AG08396 (cell line): ENCODE results near the gene EP400.

Experiments used
- DNase-seq: peaks from one replicate; pipeline ENCODE4 v3.0.0; 2012; ENCODE audit warnings: low spot score, mixed read lengths

The EP400 gene

GRCh38 chr12:132019891-132020290 lies 70.1 kb downstream of the EP400 start:
- DNase-seq = no peak

DNA sequence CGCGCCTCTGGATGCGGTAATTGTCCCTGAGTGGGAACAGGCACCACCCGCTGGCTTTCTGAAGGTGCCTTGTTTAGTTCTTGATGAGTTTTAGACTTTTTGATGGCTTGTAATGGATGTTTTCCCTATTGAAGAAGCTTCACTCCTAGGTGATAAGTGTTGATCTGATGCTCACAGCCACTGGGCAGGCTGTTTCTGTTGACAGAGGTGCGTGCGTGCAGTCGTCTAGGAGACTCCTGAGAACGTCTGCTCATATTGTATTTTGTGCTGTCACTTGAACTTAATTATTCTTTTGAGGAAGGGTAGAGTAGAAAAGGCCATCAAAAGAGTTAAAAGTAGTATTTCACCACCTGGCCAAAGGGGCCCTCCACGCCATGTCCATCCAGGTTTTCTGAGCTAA lies 70.5 kb downstream of the EP400 start:
- DNase-seq = no peak

- DNase-seq = no peak
These were observed 71.5 kb downstream of the EP400 start for GRCh38 chr12:132021031-132021871.

GRCh38 chr12:132021965-132022364 lies 72.2 kb downstream of the EP400 start:
- DNase-seq = no peak

DNA sequence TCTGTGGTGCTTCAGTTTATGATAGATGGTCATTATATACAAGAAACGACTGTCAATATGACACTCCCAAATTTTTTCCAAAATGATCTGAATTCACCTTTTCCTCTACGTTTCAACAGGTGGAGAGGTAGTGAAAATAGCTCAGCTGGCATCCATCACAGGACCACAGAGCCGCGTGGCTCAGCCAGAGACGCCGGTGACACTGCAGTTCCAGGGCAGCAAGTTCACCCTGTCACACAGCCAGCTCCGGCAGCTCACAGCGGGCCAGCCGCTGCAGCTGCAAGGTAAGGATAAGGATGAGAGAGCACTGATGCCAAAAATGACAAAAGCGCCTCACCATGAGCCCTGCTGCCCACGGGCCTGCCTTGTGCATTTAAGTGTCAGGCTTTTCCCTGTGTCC lies 73.9 kb downstream of the EP400 start:
- DNase-seq = no peak

DNA sequence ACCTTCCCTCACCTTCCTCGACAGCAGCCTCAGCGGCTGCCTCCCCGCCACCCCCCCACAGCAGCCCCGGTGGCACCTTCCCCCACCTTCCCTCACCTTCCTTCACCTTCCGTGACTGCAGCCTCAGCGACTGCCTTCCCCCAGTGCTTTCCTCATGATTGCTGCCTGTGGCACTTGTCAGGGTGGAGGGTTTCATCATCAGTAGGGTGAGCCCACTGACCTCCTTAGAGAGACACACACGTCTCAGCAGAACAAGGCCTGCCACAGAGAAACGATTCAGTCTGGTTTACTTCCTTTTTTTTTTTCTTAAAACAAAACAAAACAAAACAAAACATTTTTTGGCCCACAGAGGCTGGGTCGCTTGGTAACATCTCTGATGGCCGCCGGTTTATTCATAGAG lies 75.0 kb downstream of the EP400 start:
- no peak for DNase-seq

- no peak for DNase-seq
These were observed 75.8 kb downstream of the EP400 start for GRCh38 chr12:132025526-132025925.

- DNase-seq = no peak
These were observed 76.5 kb downstream of the EP400 start for GRCh38 chr12:132026061-132026795.

GRCh38 chr12:132026796-132027500 lies 77.2 kb downstream of the EP400 start:
- DNase-seq = no peak

DNA sequence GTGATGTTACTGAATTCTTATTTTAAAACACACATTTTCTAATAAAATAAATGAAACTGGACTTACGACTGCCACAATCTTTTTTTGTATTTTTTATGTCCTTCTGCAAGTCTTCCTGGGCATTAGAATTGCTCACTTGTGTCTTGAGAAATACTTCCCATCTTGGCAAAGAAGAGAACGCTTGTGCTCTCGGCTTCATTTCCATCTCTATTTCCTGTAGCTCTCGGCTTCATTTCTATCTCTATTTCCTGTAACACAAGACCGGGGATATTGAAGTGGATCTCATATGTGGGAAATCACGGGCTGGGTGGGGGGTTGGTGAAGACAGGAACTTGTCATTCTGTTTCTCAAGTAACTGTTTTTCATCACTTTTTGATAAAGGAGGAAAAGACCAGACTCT lies 77.9 kb downstream of the EP400 start:
- DNase-seq = no peak

- no peak for DNase-seq
These were observed 78.4 kb downstream of the EP400 start for GRCh38 chr12:132028111-132028510.

GRCh38 chr12:132029503-132030300 lies 80.0 kb downstream of the EP400 start:
- no peak for DNase-seq

GRCh38 chr12:132030367-132031038 lies 80.8 kb downstream of the EP400 start:
- peak; percentile 65 for DNase-seq

- DNase-seq = no peak
These were observed 83.9 kb downstream of the EP400 start for GRCh38 chr12:132033627-132034026.

DNA sequence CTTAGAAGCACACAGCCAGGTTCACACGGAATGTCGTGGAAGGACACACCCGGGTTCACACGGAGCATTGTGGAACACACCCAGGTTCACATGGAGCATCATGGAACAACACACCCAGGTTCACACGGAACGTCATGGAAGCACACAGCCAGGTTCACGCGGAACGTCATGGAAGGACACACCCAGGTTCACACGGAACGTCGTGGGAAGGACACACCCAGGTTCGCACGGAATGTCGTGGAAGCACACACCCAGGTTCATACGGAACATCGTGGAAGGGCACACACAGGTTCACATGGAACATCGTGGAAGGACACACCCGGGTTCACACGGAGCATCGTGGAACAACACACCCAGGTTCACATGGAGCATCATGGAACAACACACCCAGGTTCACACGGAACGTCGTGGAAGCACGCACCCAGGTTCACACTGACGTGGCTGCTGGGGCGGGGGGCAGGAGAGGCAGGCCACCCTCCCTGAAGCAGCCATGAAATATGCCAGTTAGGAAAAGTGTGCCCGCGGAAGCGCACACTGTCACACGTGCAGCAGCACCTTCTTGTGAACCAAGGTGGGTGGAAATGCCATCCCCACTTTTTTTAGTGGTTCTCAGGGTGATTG lies 86.4 kb downstream of the EP400 start:
- no peak for DNase-seq

DNA sequence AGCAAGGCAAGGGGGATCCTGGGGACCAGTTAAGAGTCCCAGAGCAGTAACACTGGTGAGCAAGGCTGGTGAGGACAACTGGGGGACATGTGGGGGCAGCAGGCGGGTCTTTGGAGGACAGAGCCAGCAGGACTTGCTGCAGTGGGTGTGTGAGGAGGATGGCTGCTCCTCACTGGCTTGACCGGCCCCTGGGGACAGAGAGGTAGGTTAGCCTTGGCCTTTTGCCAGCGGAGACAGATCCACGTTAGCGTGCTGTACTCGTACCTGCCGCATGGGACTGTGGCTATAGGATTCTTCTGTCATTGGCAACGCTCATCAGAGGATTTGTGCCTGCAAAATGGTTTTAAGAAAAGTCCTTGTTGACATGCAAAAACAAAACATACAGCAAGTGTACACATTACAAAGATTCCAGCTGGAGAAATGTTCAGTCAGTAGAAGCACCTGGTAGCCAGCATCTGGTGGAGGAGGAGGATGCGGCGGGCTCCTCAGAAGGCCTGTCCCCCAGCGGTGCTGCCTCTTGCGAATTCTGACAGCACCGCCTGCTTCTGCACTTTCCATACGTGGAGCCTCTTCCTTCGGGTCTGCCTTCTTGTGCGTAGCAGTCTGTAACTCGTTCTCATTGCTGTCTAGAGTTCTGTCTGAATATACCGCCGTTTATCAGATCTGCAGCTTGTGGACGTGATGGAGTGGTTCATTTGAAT lies 91.3 kb downstream of the EP400 start:
- DNase-seq = no peak

GRCh38 chr12:132043216-132043615 lies 93.5 kb downstream of the EP400 start:
- DNase-seq = no peak

DNA sequence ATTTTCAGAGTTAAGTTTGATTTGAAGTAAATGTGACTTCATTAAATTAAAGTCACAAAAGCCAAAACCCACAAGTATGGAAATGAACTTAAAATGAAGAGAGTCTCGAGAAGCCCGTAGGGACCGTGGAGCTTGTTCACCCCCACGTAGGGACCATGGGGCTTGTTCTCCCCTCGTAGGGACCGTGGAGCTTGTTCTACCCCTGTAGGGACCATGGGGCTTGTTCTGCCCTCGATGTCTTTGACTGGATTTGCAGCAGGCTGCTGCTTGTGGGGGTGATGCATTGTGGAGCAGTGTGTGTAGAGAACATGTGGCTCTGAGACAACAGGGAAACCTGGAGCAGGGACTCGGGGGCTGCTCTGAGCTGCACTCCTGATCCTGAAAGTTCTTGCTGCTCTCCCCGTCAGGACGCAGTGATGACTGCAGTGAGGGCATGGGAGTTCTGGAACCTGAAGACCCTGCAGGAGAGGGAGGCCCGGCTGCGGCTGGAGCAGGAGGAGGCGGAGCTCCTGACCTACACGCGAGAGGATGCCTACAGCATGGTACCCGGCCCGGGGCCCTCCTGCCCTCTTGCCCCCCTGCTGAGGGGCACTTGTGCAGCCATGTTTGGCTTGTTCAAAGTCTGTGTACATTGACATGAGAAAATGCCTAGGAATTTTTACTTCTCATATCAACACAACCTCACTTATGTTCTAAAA lies 94.2 kb downstream of the EP400 start:
- no peak for DNase-seq

DNA sequence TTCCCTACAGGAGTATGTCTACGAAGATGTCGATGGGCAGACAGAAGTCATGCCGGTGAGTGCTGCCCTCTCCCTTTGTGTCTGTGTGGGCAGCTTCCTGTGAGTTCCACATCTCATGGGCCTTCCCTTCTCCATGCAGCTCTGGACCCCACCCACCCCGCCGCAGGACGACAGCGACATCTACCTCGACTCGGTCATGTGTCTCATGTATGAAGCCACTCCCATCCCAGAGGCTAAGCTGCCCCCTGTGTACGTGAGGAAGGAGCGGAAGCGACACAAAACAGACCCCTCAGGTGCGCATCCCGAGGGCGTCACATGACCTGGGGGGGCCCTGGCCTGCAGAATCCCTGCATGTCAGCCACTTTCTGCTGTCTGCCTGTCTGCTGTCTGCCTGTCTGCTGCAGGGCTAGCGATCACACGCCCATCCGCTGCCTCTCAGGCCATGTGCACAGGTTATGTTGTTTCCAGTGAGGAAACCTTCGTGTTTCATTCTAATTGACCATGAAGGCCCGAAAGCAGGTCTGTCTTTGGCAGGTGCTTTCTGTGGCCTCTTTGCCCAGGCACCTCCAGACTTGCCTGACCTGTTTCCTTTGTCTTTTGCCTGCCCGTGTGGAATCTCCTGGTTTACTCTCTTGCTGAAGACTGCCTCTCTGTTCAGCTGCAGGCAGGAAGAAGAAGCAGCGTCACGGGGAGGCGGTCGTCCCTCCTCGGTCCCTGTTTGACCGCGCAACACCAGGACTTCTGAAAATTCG lies 95.1 kb downstream of the EP400 start:
- DNase-seq = no peak
